Mesenchymal stem cell (in vitro differentiated cells and primary cell): ENCODE measurements around the gene AFF1.

Experiments
- DNase-seq: peaks from one replicate; pipeline ENCODE4 v3.0.0-alpha.2; 2013
- H2AFZ ChIP-seq: one replicate; pipeline ENCODE4 v1.6.1; 2013; ENCODE audit warnings: low read depth, mild to moderate bottlenecking, control low read depth, inconsistent platforms, low read length, moderate library complexity
- H2AK5ac ChIP-seq: 2 replicates; pipeline ENCODE4 v1.6.1; 2013; ENCODE audit warnings: low read length, moderate library complexity, mild to moderate bottlenecking, inconsistent platforms; ENCODE audit not compliant: severe bottlenecking
- H2BK120ac ChIP-seq: one replicate; pipeline ENCODE4 v1.6.1; 2013; ENCODE audit warnings: low read depth, mild to moderate bottlenecking, inconsistent platforms, low read length, moderate library complexity
- H2BK12ac ChIP-seq, 2 experiments: one replicate each; pipeline ENCODE4 v1.6.1; 2013; ENCODE audit warnings: inconsistent platforms in 2 of 2, low read length in 2 of 2, mild to moderate bottlenecking in 2 of 2, moderate library complexity in 2 of 2, control low read depth in 1 of 2
- H2BK15ac ChIP-seq: one replicate; pipeline ENCODE4 v1.6.1; 2013; ENCODE audit warnings: mild to moderate bottlenecking, low read depth, inconsistent platforms; ENCODE audit not compliant: poor library complexity, severe bottlenecking
- H2BK5ac ChIP-seq: 2 replicates; pipeline ENCODE4 v1.6.1; 2013; ENCODE audit warnings: low read depth, mild to moderate bottlenecking, low read length, control low read depth, inconsistent platforms; ENCODE audit not compliant: poor library complexity, severe bottlenecking
- H3K14ac ChIP-seq, 2 experiments: one replicate each; pipeline ENCODE4 v1.6.1; 2013; ENCODE audit warnings: inconsistent platforms in 2 of 2, low read length in 2 of 2, control low read depth in 1 of 2, mild to moderate bottlenecking in 1 of 2, moderate library complexity in 1 of 2
- H3K18ac ChIP-seq, 2 experiments: one replicate each; pipeline ENCODE4 v1.6.1; 2013; ENCODE audit warnings: inconsistent platforms in 2 of 2, low read length in 2 of 2, control low read depth in 1 of 2, low read depth in 1 of 2, mild to moderate bottlenecking in 1 of 2
- H3K23ac ChIP-seq, 2 experiments: one replicate each; pipeline ENCODE4 v1.6.1; 2013; ENCODE audit warnings: inconsistent platforms in 2 of 2, low read length in 2 of 2, mild to moderate bottlenecking in 2 of 2, moderate library complexity in 2 of 2, control low read depth in 1 of 2
- H3K27ac ChIP-seq: 2 replicates; pipeline ENCODE4 v1.5.1; 2013; ENCODE audit warnings: mild to moderate bottlenecking, moderate library complexity, low read length, control low read depth, inconsistent platforms; ENCODE audit not compliant: poor library complexity, severe bottlenecking
- H3K27me3 ChIP-seq, 2 experiments: 2 replicates each; pipeline versions ENCODE4 v1.6.1 to v1.7.0; 2013; ENCODE audit warnings: low read length in 2 of 2, mild to moderate bottlenecking in 2 of 2, moderate library complexity in 2 of 2, control low read depth in 1 of 2, inconsistent platforms in 1 of 2; ENCODE audit not compliant: control insufficient read depth in 1 of 2, insufficient read depth in 1 of 2
- H3K36me3 ChIP-seq, 2 experiments: 2 replicates each; pipeline versions ENCODE4 v1.6.1 to v1.7.0; 2013; ENCODE audit warnings: low read length in 2 of 2, control low read depth in 1 of 2, inconsistent platforms in 1 of 2, low read depth in 1 of 2, mild to moderate bottlenecking in 1 of 2; ENCODE audit not compliant: insufficient read depth in 2 of 2, control insufficient read depth in 1 of 2
- H3K4ac ChIP-seq, 2 experiments: one replicate each; pipeline ENCODE4 v1.6.1; 2013; ENCODE audit warnings: inconsistent platforms in 2 of 2, low read length in 2 of 2, mild to moderate bottlenecking in 2 of 2, moderate library complexity in 2 of 2, control low read depth in 1 of 2, low read depth in 1 of 2
- H3K4me1 ChIP-seq: 2 replicates; pipeline ENCODE4 v1.6.1; 2013; ENCODE audit warnings: low read depth, low read length, control low read depth; ENCODE audit not compliant: control insufficient read depth, insufficient read depth
- H3K4me2 ChIP-seq: 2 replicates; pipeline ENCODE4 v1.6.1; 2013; ENCODE audit warnings: low read length, mild to moderate bottlenecking, inconsistent platforms; ENCODE audit not compliant: poor library complexity, severe bottlenecking
- H3K4me3 ChIP-seq, 2 experiments: 2 replicates each; pipeline versions ENCODE4 v1.5.1 to v1.7.0; 2013; ENCODE audit warnings: low read length in 2 of 2, mild to moderate bottlenecking in 2 of 2, control low read depth in 1 of 2, low read depth in 1 of 2; ENCODE audit not compliant: insufficient read depth in 1 of 2
- H3K79me1 ChIP-seq: replicated peaks from 2 replicates; pipeline ENCODE4 v1.6.1; 2013; ENCODE audit warnings: mild to moderate bottlenecking, control low read depth, low read length, inconsistent platforms; ENCODE audit not compliant: poor library complexity, severe bottlenecking
- H3K9ac ChIP-seq: 2 replicates; pipeline ENCODE4 v1.7.0; 2013; ENCODE audit warnings: mild to moderate bottlenecking, low read length, moderate library complexity
- H3K9me3 ChIP-seq: 2 replicates; pipeline ENCODE4 v1.7.0; 2013; ENCODE audit warnings: mild to moderate bottlenecking, low read length; ENCODE audit not compliant: control insufficient read depth
- H4K8ac ChIP-seq: one replicate; pipeline ENCODE4 v1.6.1; 2013; ENCODE audit warnings: inconsistent platforms, mild to moderate bottlenecking, low read length, moderate library complexity
- H4K91ac ChIP-seq: one replicate; pipeline ENCODE4 v1.6.1; 2013; ENCODE audit warnings: mild to moderate bottlenecking, low read length, inconsistent platforms
- WGBS: methylation state at CpG from one replicate; pipeline ENCODE4 v1.1.7; 2013; ENCODE audit warnings: mixed read lengths; 5-methylcytosine and 5-hydroxymethylcytosine counted together

The AFF1 gene

DNA sequence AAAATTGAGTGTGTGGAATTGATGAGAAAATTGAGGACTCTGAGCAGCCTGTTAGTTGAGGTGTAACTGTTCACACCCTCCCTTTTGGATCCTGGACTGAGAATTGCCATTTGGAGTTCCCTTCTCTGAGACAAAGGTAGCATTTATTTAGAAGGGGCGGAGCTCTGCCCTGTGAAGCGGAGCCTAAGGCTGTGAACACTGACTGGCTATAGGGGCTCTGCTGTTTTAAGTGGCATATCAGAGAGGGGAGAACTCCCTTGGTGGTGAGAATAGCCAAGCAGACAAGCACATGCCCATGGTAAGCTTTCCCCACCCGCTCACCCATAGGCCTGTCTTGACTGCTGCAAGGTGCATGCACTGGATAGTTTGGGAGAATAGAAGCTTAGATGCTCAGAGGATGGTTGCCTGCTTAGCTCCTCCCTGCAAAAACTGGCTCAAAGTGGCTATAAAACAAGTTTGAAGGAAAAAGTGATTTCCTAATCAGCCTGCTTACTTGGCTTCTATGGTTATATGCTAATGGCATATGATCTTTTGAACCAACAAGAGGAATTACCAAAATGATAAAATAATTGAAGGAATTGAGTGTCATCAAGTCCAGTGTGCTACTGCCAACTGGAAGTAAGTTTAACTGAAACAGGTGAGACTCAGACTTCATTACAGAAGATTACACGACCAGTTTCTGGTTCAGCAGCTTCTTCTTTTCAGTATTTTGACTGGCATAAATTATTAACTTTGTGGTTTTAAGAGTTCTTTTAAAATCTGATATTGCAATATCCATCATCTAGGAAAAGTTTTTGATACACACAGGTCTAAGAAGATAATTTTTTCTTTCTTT is 108.4 kb downstream of the AFF1 start:
- H3K4ac ChIP-seq = no peak overlapping the region
- H3K27ac ChIP-seq = no peak overlapping the region
- peaks cover 24% of the 10 kb centered on the region for H3K4me1 ChIP-seq
- no peak overlapping the region for H2AFZ ChIP-seq
- no peaks in the 10 kb centered on the region for H3K27me3 ChIP-seq
- H2BK15ac ChIP-seq = no peak overlapping the region
- no peak overlapping the region for H3K18ac ChIP-seq
- 95% methylated on average over 3 of the region's 4 CpGs for WGBS
- H2BK5ac ChIP-seq = no peak overlapping the region
- H2BK120ac ChIP-seq = no peak overlapping the region
- no peak overlapping the region for H3K9ac ChIP-seq
- H3K36me3 ChIP-seq = peaks cover 9 to 16% of the 10 kb centered on the region in 2 experiments
- H3K79me1 ChIP-seq = peaks cover 22% of the 10 kb centered on the region
- DNase-seq = no peak
- no peak overlapping the region for H2BK12ac ChIP-seq
- no peaks in the 10 kb centered on the region for H3K9me3 ChIP-seq
- peak overlapping the region; percentile 92 for H2AK5ac ChIP-seq
- H3K23ac ChIP-seq = no peak overlapping the region
- H4K91ac ChIP-seq = no peak overlapping the region
- no peak overlapping the region for H3K4me2 ChIP-seq
- H3K14ac ChIP-seq = no peak overlapping the region
- H4K8ac ChIP-seq = no peak overlapping the region
- no peak overlapping the region for H3K4me3 ChIP-seq

DNA sequence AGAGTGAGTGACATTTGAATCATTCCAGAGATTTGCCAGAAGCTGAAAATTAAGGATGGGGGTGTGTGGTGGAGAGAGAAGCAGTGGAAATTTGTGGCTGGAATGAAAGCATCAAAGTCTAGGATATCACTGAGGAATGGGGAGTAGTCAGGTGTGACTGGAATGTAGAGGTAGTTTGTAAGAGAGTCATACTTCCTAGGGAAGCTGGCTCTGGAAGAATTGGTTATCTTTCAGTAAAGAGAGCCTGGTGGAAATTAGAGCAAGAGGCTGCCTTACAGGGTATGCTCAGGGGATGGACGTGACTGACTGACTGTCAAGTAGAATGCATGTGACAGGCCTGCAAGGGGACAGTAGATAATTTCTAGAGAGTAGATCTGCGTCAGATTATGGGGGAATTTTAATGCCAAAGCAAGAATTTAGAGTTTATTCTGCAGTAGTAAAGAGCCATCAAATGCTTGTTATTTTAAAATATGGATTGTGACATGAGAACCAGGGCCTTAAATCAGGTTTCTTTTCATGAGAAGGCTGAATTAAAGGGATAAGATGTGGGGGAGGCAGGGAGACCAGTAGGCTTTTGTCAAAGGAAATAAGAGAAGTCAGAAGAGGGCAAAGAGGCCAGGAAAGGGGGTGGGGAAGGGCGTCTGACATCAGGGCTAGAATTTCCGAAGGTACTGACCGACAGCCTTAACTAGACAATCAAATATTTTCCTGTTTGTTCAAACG is 109.9 kb downstream of the AFF1 start:
- 35% methylated on average over 2 of the region's 6 CpGs for WGBS
- no peaks in the 10 kb centered on the region for H3K27me3 ChIP-seq
- H3K79me1 ChIP-seq = peaks cover 31% of the 10 kb centered on the region
- H3K4ac ChIP-seq = no peak overlapping the region
- H3K9ac ChIP-seq = peak overlapping the region; percentile 85
- no peak overlapping the region for H2AFZ ChIP-seq
- no peak overlapping the region for H2BK12ac ChIP-seq
- no peak overlapping the region for H2BK5ac ChIP-seq
- peak overlapping the region in 1 of 2 experiments; percentile 75 for H3K4me3 ChIP-seq
- no peak overlapping the region for H3K23ac ChIP-seq
- H3K14ac ChIP-seq = peak overlapping the region in 1 of 2 experiments; percentile 15
- no peak overlapping the region for H2BK120ac ChIP-seq
- no peak overlapping the region for H4K91ac ChIP-seq
- peaks cover 12 to 26% of the 10 kb centered on the region in 2 experiments for H3K36me3 ChIP-seq
- no peak overlapping the region for H3K18ac ChIP-seq
- no peaks in the 10 kb centered on the region for H3K9me3 ChIP-seq
- no peak overlapping the region for H3K27ac ChIP-seq
- H2AK5ac ChIP-seq = no peak overlapping the region
- no peak overlapping the region for H3K4me2 ChIP-seq
- no peak for DNase-seq
- H2BK15ac ChIP-seq = no peak overlapping the region
- H3K4me1 ChIP-seq = peaks cover 23% of the 10 kb centered on the region
- no peak overlapping the region for H4K8ac ChIP-seq

GRCh38 chr4:87045234-87045558 is 110.4 kb downstream of the AFF1 start:
- no peak overlapping the region for H3K18ac ChIP-seq
- no peak overlapping the region for H2BK12ac ChIP-seq
- no peak overlapping the region for H2BK5ac ChIP-seq
- H3K14ac ChIP-seq = no peak overlapping the region
- no peak overlapping the region for H4K91ac ChIP-seq
- no peak overlapping the region for H3K4ac ChIP-seq
- peak overlapping the region; percentile 85 for H3K9ac ChIP-seq
- H3K4me2 ChIP-seq = no peak overlapping the region
- no peak for DNase-seq
- H2BK120ac ChIP-seq = no peak overlapping the region
- H4K8ac ChIP-seq = no peak overlapping the region
- H3K23ac ChIP-seq = no peak overlapping the region
- H3K36me3 ChIP-seq = peaks cover 12 to 26% of the 10 kb centered on the region in 2 experiments
- 96% methylated on average over 6 of the region's 6 CpGs for WGBS
- H3K4me1 ChIP-seq = peaks cover 19% of the 10 kb centered on the region
- no peak overlapping the region for H2BK15ac ChIP-seq
- H2AFZ ChIP-seq = no peak overlapping the region
- H3K27ac ChIP-seq = no peak overlapping the region
- peak overlapping the region in 1 of 2 experiments; percentile 75 for H3K4me3 ChIP-seq
- H3K9me3 ChIP-seq = no peaks in the 10 kb centered on the region
- H3K79me1 ChIP-seq = peaks cover 32% of the 10 kb centered on the region
- H2AK5ac ChIP-seq = peak overlapping the region; percentile 8
- H3K27me3 ChIP-seq = no peaks in the 10 kb centered on the region

DNA sequence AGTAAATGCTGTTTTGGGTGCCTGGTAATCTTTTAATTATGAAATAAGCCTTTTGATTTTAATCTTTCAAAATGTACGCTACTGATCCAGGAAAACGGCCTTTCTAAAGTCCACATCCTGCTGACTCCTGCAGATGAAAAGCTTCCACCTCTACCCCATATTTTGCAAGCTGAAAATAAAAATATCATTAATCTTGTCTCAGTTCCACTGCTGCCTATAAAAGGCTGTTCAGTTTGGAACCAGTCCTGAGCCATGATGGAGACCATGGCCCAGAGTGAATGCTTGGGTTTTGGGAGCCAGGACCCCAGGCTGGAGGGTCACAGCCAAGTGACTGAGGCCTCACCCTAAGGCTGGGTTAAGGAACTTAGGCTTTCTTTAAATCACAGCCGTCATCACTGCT is 110.8 kb downstream of the AFF1 start:
- H3K36me3 ChIP-seq = peaks cover 12 to 26% of the 10 kb centered on the region in 2 experiments
- H3K9me3 ChIP-seq = no peaks in the 10 kb centered on the region
- no peak overlapping the region for H3K14ac ChIP-seq
- no peak overlapping the region for H3K4me2 ChIP-seq
- no peak overlapping the region for H2BK15ac ChIP-seq
- H3K4me1 ChIP-seq = peaks cover 19% of the 10 kb centered on the region
- H3K4me3 ChIP-seq = peak overlapping the region in 1 of 2 experiments; percentile 75
- no peaks in the 10 kb centered on the region for H3K27me3 ChIP-seq
- no peak overlapping the region for H2AFZ ChIP-seq
- H3K18ac ChIP-seq = peak overlapping the region in 1 of 2 experiments; percentile 28
- H3K23ac ChIP-seq = no peak overlapping the region
- no peak for DNase-seq
- H3K79me1 ChIP-seq = peaks cover 34% of the 10 kb centered on the region
- H2BK5ac ChIP-seq = no peak overlapping the region
- H3K27ac ChIP-seq = no peak overlapping the region
- no peak overlapping the region for H2BK12ac ChIP-seq
- no peak overlapping the region for H3K4ac ChIP-seq
- WGBS = 100% methylated on average over 2 of the region's 3 CpGs
- no peak overlapping the region for H4K8ac ChIP-seq
- peak overlapping the region; percentile 85 for H3K9ac ChIP-seq
- H2AK5ac ChIP-seq = peak overlapping the region; percentile 9
- no peak overlapping the region for H4K91ac ChIP-seq
- no peak overlapping the region for H2BK120ac ChIP-seq
